Measurements from ENCODE around the gene SGK1.
A peak's percentile ranks its signal among the peaks of the same experiment; 100 is the strongest.

SGK1 gene

GRCh38 chr6:134190883-134191282 is 127.0 kb downstream of the SGK1 start:
- no peak overlapping the region for H3K27ac ChIP-seq
- H3K36me3 ChIP-seq (ENCODE audit: insufficient read depth): no peaks in the 10 kb centered on the region
- H3K4me3 ChIP-seq (IDR thresholded peaks at IDR 0.05; ENCODE audit: insufficient read depth, low read depth, low read length): no peak overlapping the region
- no peaks in the 10 kb centered on the region for H3K27me3 ChIP-seq (ENCODE audit: insufficient read depth, low read depth)
- no peaks in the 10 kb centered on the region for H4K20me1 ChIP-seq (ENCODE audit: insufficient read depth)
- no peak overlapping the region for H3K9ac ChIP-seq
- no peaks in the 10 kb centered on the region for H3K79me2 ChIP-seq (ENCODE audit: insufficient read depth, low read depth)
- no peak overlapping the region for H2AFZ ChIP-seq (ENCODE audit: low read depth)
- peaks cover 34% of the 10 kb centered on the region for H3K4me1 ChIP-seq (ENCODE audit: low read depth, poor library complexity, severe bottlenecking)
- H3K4me2 ChIP-seq: peak overlapping the region; percentile 25
- no peak for TF ChIP-seq CTCF (conservative IDR thresholded peaks at IDR 0.05; ENCODE audit: low read depth, low read length)

DNA sequence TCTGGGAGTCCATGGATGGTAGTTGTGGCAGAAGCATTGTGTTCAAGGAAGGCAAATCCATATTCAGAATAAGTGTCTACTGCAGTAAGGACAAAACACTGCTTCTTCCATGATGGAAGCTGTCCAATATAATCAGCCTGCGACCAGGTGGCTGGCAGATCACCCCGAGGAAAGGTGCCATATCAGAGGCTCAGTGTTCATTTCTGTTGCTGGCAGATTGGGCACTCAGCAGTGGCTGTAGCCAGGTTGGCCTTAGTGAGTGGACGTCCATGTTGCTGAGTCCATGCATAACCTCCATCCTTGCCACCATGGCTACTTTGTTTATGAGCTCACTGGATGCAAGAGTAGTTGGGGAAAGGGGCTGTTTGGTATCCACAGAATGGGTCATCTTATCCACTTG is 130.2 kb downstream of the SGK1 start:
- Histone ChIP-seq H4K20me1 (ENCODE audit: insufficient read depth) (no peaks in the 10 kb centered on the region), H3K4me1 (ENCODE audit: low read depth, poor library complexity, severe bottlenecking) (peaks cover 27% of the 10 kb centered on the region), H3K27ac (no peak overlapping the region), H3K27me3 (ENCODE audit: insufficient read depth, low read depth) (no peaks in the 10 kb centered on the region), H3K4me2 (no peak overlapping the region), H2AFZ (ENCODE audit: low read depth) (no peak overlapping the region), H3K79me2 (ENCODE audit: insufficient read depth, low read depth) (no peaks in the 10 kb centered on the region), H3K36me3 (ENCODE audit: insufficient read depth) (no peaks in the 10 kb centered on the region), H3K4me3 (IDR thresholded peaks at IDR 0.05; ENCODE audit: insufficient read depth, low read depth, low read length) (no peak overlapping the region), H3K9ac (no peak overlapping the region)
- no peak for TF ChIP-seq CTCF (conservative IDR thresholded peaks at IDR 0.05; ENCODE audit: low read depth, low read length)

- no peak overlapping the region for H3K4me2 ChIP-seq
- H2AFZ ChIP-seq (ENCODE audit: low read depth): no peak overlapping the region
- no peaks in the 10 kb centered on the region for H3K79me2 ChIP-seq (ENCODE audit: insufficient read depth, low read depth)
- no peaks in the 10 kb centered on the region for H3K36me3 ChIP-seq (ENCODE audit: insufficient read depth)
- H3K27me3 ChIP-seq (ENCODE audit: insufficient read depth, low read depth): no peaks in the 10 kb centered on the region
- no peak overlapping the region for H3K9ac ChIP-seq
- peaks cover 24% of the 10 kb centered on the region for H3K4me1 ChIP-seq (ENCODE audit: low read depth, poor library complexity, severe bottlenecking)
- no peak overlapping the region for H3K27ac ChIP-seq
- H3K4me3 ChIP-seq (IDR thresholded peaks at IDR 0.05; ENCODE audit: insufficient read depth, low read depth, low read length): no peak overlapping the region
- no peaks in the 10 kb centered on the region for H4K20me1 ChIP-seq (ENCODE audit: insufficient read depth)
- no peak for TF ChIP-seq CTCF (conservative IDR thresholded peaks at IDR 0.05; ENCODE audit: low read depth, low read length)
Observed at GRCh38 chr6:134187154-134187553, 130.8 kb downstream of the SGK1 start.

GRCh38 chr6:134186355-134186754 is 131.6 kb downstream of the SGK1 start:
- no peak overlapping the region for H3K4me2 ChIP-seq

More at GRCh38 chr6:134186355-134186754, 131.6 kb downstream of the SGK1 start:
- Histone ChIP-seq H3K4me3 (IDR thresholded peaks at IDR 0.05; ENCODE audit: insufficient read depth, low read depth, low read length) (no peak overlapping the region), H4K20me1 (ENCODE audit: insufficient read depth) (no peaks in the 10 kb centered on the region), H3K9ac (no peak overlapping the region), H3K79me2 (ENCODE audit: insufficient read depth, low read depth) (no peaks in the 10 kb centered on the region), H2AFZ (ENCODE audit: low read depth) (no peak overlapping the region), H3K4me1 (ENCODE audit: low read depth, poor library complexity, severe bottlenecking) (peaks cover 20% of the 10 kb centered on the region), H3K36me3 (ENCODE audit: insufficient read depth) (no peaks in the 10 kb centered on the region), H3K27me3 (ENCODE audit: insufficient read depth, low read depth) (no peaks in the 10 kb centered on the region), H3K27ac (no peak overlapping the region)
- TF ChIP-seq CTCF (conservative IDR thresholded peaks at IDR 0.05; ENCODE audit: low read depth, low read length): no peak

Data from KMS-11 (cell line).